Liver (tissue), 10 donors: ENCODE data around the gene HTR3C. TPM values are rescaled to one million over a fixed set of nuclear protein-coding genes. Genes with fewer than 3 reads are reported as not detected.

ENCODE experiments used
- DNase-seq: peaks from one replicate; pipeline ENCODE4 v3.0.0-alpha.2; 2017; ENCODE audit warnings: low spot score
- H3K27ac ChIP-seq, 2 donors: one replicate each; pipeline ENCODE4 v1.7.0; 2013; ENCODE audit warnings: inconsistent platforms in 2 of 2, low read length in 2 of 2, control low read depth in 1 of 2, low read depth in 1 of 2, mild to moderate bottlenecking in 1 of 2
- H3K27me3 ChIP-seq, 4 donors: one replicate each; pipeline versions ENCODE4 v1.6.1 to v1.7.0; 2013; ENCODE audit warnings: low read length in 3 of 4, inconsistent platforms in 1 of 4, mild to moderate bottlenecking in 1 of 4, moderate library complexity in 1 of 4; ENCODE audit not compliant: control insufficient read depth in 4 of 4, insufficient read depth in 4 of 4
- H3K36me3 ChIP-seq, 4 donors: one replicate each; pipeline versions ENCODE4 v1.6.1 to v1.7.0; 2013; ENCODE audit warnings: low read length in 3 of 4, mild to moderate bottlenecking in 3 of 4, low read depth in 1 of 4, moderate library complexity in 1 of 4; ENCODE audit not compliant: control insufficient read depth in 4 of 4, insufficient read depth in 3 of 4
- H3K4me1 ChIP-seq, 4 donors: one replicate each; pipeline versions ENCODE4 v1.6.1 to v1.7.0; 2013; ENCODE audit warnings: low read length in 3 of 4, mild to moderate bottlenecking in 3 of 4, moderate library complexity in 1 of 4; ENCODE audit not compliant: control insufficient read depth in 4 of 4, insufficient read depth in 4 of 4
- H3K4me3 ChIP-seq, 3 donors: one replicate each; pipeline versions ENCODE4 v1.6.1 to v1.7.0; 2013; ENCODE audit warnings: low read length in 3 of 3, control low read depth in 1 of 3, low read depth in 1 of 3, mild to moderate bottlenecking in 1 of 3
- H3K9ac ChIP-seq, 2 donors: one replicate each; pipeline ENCODE4 v1.7.0; 2013; ENCODE audit warnings: low read length in 2 of 2, mild to moderate bottlenecking in 2 of 2, moderate library complexity in 2 of 2, control low read depth in 1 of 2, low read depth in 1 of 2
- H3K9me3 ChIP-seq, 4 donors: one replicate each; pipeline versions ENCODE4 v1.6.1 to v1.7.0; 2013; ENCODE audit warnings: low read length in 3 of 4; ENCODE audit not compliant: control insufficient read depth in 4 of 4
- HNF4A ChIP-seq, 2 donors: conservative IDR thresholded peaks; 2 replicates each; pipeline ENCODE4 v1.6.1; 2016; ENCODE audit warnings: antibody characterized with exemption in 2 of 2, mild to moderate bottlenecking in 2 of 2
- YY1 ChIP-seq: IDR thresholded peaks from 2 replicates; pipeline ENCODE4 v1.6.1; 2016; ENCODE audit warnings: antibody characterized with exemption, mild to moderate bottlenecking
- ZBTB33 ChIP-seq: IDR thresholded peaks from 2 replicates; pipeline ENCODE4 v1.6.1; 2016; ENCODE audit warnings: antibody characterized with exemption
- WGBS: extraction: QIAGEN DNeasy Blood & Tissue Kit; methylation state at CpG from one replicate; pipeline ENCODE4 v1.1.7; 2013; 5-methylcytosine and 5-hydroxymethylcytosine counted together
- polyA plus RNA-seq, 2 donors: library from polyadenylated mRNA; stranded (reverse) in 1 of 2; unstranded in 1 of 2; fragments of 200-250 nt in 1 of 2; fragments of >200 nt in 1 of 2; fragmentation: Nextera tagmentation in 1 of 2; extraction: Ambion mirVana in 1 of 2; gene quantifications; one replicate each; pipeline versions ENCODE4 v1.2.1 to v1.2.3, GENCODE V29; 2013 to 2015
- small RNA-seq: library from RNA; depleted of rRNA; stranded (forward); fragments of <200 nt; gene quantifications from one replicate; pipeline ENCODE3, GENCODE V24; 2014
- total RNA-seq, 2 donors: library from RNA; depleted of rRNA; stranded (reverse); fragments of >200 nt; gene quantifications; one replicate each; pipeline ENCODE4 v1.2.3, GENCODE V29; 2014
- donor health status: healthy.
- donor health status: healthy.
- donor health status: healthy.
- donor health status: healthy.
- donor health status: healthy.

HTR3C gene
- total and polyA plus RNA-seq, 4 donors = not detected

GRCh38 chr3:184099806-184100686 is 47.2 kb downstream of the HTR3C start:
- WGBS = 73% methylated on average over 24 of the region's 24 CpGs
- no peak overlapping the region for H3K4me3 ChIP-seq
- no peaks in the 10 kb centered on the region for H3K27me3 ChIP-seq
- H3K36me3 ChIP-seq = no peaks in the 10 kb centered on the region
- H3K9ac ChIP-seq = no peak overlapping the region
- DNase-seq = no peak
- no peak overlapping the region for H3K27ac ChIP-seq
- no peaks in the 10 kb centered on the region for H3K9me3 ChIP-seq
- no peaks in the 10 kb centered on the region for H3K4me1 ChIP-seq
- TF ChIP-seq YY1 (no peak), ZBTB33 (no peak), HNF4A (conservative IDR thresholded peaks at IDR 0.05) (no peak)

Small RNA genes within 50 kb of the gene (small RNA-seq; reads per million reads assigned to genes)
- gene RF00019 = not detected

Other genes starting within 250 kb of the HTR3C start
- under 1 TPM; 0.19 to 0.33 TPM for gene MAP6D1, start 227.5 kb upstream of the HTR3C start, total RNA-seq
- under 1 TPM in 1 of 2 donors, not detected in 1; 0.06 TPM for gene MAP6D1, start 227.5 kb upstream of the HTR3C start, polyA plus RNA-seq
- 10 to 100 TPM; 16.1 to 23.3 TPM for gene PARL, start 168.2 kb upstream of the HTR3C start, total RNA-seq
- 10 to 100 TPM; 21.0 to 32.7 TPM for gene PARL, start 168.2 kb upstream of the HTR3C start, polyA plus RNA-seq
- gene ABCC5, start 35.2 kb upstream of the HTR3C start, total RNA-seq = 10 to 100 TPM; 12.5 to 35.7 TPM
- gene ABCC5, start 35.2 kb upstream of the HTR3C start, polyA plus RNA-seq = 1 to 10 TPM; 2.8 to 3.7 TPM
- not detected for gene HTR3D, start 21.3 kb upstream of the HTR3C start, total RNA-seq
- not detected for gene HTR3D, start 21.3 kb upstream of the HTR3C start, polyA plus RNA-seq
- not detected for gene HTR3E, start 44.0 kb downstream of the HTR3C start, total RNA-seq
- not detected for gene HTR3E, start 44.0 kb downstream of the HTR3C start, polyA plus RNA-seq
- 10 to 100 TPM; 28.2 to 34.3 TPM for gene EIF2B5, start 82.3 kb downstream of the HTR3C start, total RNA-seq
- 10 to 100 TPM; 19.0 to 20.6 TPM for gene EIF2B5, start 82.3 kb downstream of the HTR3C start, polyA plus RNA-seq
- gene DVL3, start 102.3 kb downstream of the HTR3C start, total RNA-seq = 10 to 100 TPM; 19.2 to 26.3 TPM
- gene DVL3, start 102.3 kb downstream of the HTR3C start, polyA plus RNA-seq = 10 to 100 TPM in 1 of 2 donors, 1 to 10 TPM in 1; 8.6 to 15.7 TPM
- 100 to 1,000 TPM; 114 to 200 TPM for gene AP2M1, start 121.8 kb downstream of the HTR3C start, total RNA-seq
- 100 to 1,000 TPM in 1 of 2 donors, 10 to 100 TPM in 1; 71.9 to 155 TPM for gene AP2M1, start 121.8 kb downstream of the HTR3C start, polyA plus RNA-seq
- gene ABCF3, start 133.2 kb downstream of the HTR3C start, total RNA-seq = 10 to 100 TPM; 28.1 to 59.2 TPM
- 10 to 100 TPM; 29.7 to 37.8 TPM for gene ABCF3, start 133.2 kb downstream of the HTR3C start, polyA plus RNA-seq
- gene VWA5B2, start 176.5 kb downstream of the HTR3C start, total RNA-seq = under 1 TPM; under 0.01 to 0.14 TPM
- under 1 TPM in 1 of 2 donors, not detected in 1; 0.08 TPM for gene VWA5B2, start 176.5 kb downstream of the HTR3C start, polyA plus RNA-seq
- gene ALG3, start 195.9 kb downstream of the HTR3C start, total RNA-seq = 10 to 100 TPM; 27.7 to 64.5 TPM
- gene ALG3, start 195.9 kb downstream of the HTR3C start, polyA plus RNA-seq = 10 to 100 TPM; 64.4 to 78.6 TPM
- gene EEF1AKMT4, start 196.6 kb downstream of the HTR3C start, total RNA-seq = 10 to 100 TPM in 1 of 2 donors, 1 to 10 TPM in 1; 2.1 to 11.0 TPM
- gene EEF1AKMT4, start 196.6 kb downstream of the HTR3C start, polyA plus RNA-seq = 10 to 100 TPM; 10.6 to 13.9 TPM
- not detected for gene CAMK2N2, start 208.5 kb downstream of the HTR3C start, total RNA-seq
- gene CAMK2N2, start 208.5 kb downstream of the HTR3C start, polyA plus RNA-seq = under 1 TPM in 1 of 2 donors, not detected in 1; 0.61 TPM
- gene ECE2, start 223.0 kb downstream of the HTR3C start, total RNA-seq = not detected
- not detected for gene ECE2, start 223.0 kb downstream of the HTR3C start, polyA plus RNA-seq
- gene PSMD2, start 246.2 kb downstream of the HTR3C start, total RNA-seq = 100 to 1,000 TPM; 200 to 213 TPM
- 100 to 1,000 TPM in 1 of 2 donors, 10 to 100 TPM in 1; 77.5 to 122 TPM for gene PSMD2, start 246.2 kb downstream of the HTR3C start, polyA plus RNA-seq